PC-9 (cell line): ENCODE measurements around the gene CARNS1. TPM values are rescaled to one million over a fixed set of nuclear protein-coding genes. Genes with fewer than 3 reads are reported as not detected.

Source experiments
- BruUV-seq: library from RNA; stranded (reverse); fragments of 400-500 nt; replicated peaks from 2 replicates; lab custom pipeline; 2021; lab: Mats Ljungman, UMichigan
- CTCF ChIA-PET: fragments of 300-600 bp; sonication (Branson Sonifier 250); formaldehyde crosslinking; loops from one replicate; lab custom pipeline; 2022; ENCODE audit warnings: antibody characterized with exemption; lab: Charles Lee
- POLR2A ChIA-PET: fragments of 300-600 bp; sonication (Branson Sonifier 250); formaldehyde crosslinking; loops from one replicate; lab custom pipeline; 2022; ENCODE audit warnings: antibody characterized with exemption; ENCODE audit not compliant: unreplicated experiment; lab: Charles Lee
- DNase-seq, 2 experiments: peaks; one replicate each; pipeline versions ENCODE4 v3.0.0 to v3.0.0-alpha.2; 2015 to 2022; ENCODE audit warnings: mixed read lengths in 1 of 2
- H2AFZ ChIP-seq: fragments of 200-600 bp; sonication (generic); 2 replicates; pipeline ENCODE4 v1.8.1; 2017; ENCODE audit warnings: antibody characterized with exemption
- H3F3A ChIP-seq: fragments of 200-600 bp; sonication (generic); 2 replicates; pipeline ENCODE4 v1.8.1; 2017; ENCODE audit warnings: antibody characterized with exemption, mild to moderate bottlenecking, low read depth; ENCODE audit not compliant: insufficient read depth
- H3K27ac ChIP-seq: fragments of 200-600 bp; sonication (generic); 2 replicates; pipeline ENCODE4 v1.6.1; 2016; ENCODE audit warnings: mixed run types
- H3K27me3 ChIP-seq: fragments of 200-600 bp; sonication (generic); 2 replicates; pipeline ENCODE4 v1.6.1; 2016; ENCODE audit warnings: low read depth, mixed run types; ENCODE audit not compliant: insufficient read depth
- H3K36me3 ChIP-seq: fragments of 200-600 bp; sonication (generic); 2 replicates; pipeline ENCODE4 v1.6.1; 2016; ENCODE audit warnings: low read depth, mixed run types
- H3K4me1 ChIP-seq: fragments of 200-600 bp; sonication (generic); replicated peaks from 2 replicates; pipeline ENCODE4 v1.6.1; 2016; ENCODE audit warnings: mixed run types; ENCODE audit not compliant: insufficient read depth
- H3K4me2 ChIP-seq: fragments of 200-600 bp; sonication (generic); 2 replicates; pipeline ENCODE4 v1.6.1; 2017; ENCODE audit warnings: mixed run types
- H3K4me3 ChIP-seq: fragments of 200-600 bp; sonication (generic); 2 replicates; pipeline ENCODE4 v1.6.1; 2016; ENCODE audit warnings: mixed run types
- H3K79me2 ChIP-seq: fragments of 200-600 bp; sonication (generic); 2 replicates; pipeline ENCODE4 v1.6.1; 2017; ENCODE audit warnings: low read depth, mixed run types
- H3K9me2 ChIP-seq: fragments of 200-600 bp; sonication (generic); 2 replicates; pipeline ENCODE4 v1.8.1; 2017; ENCODE audit warnings: mild to moderate bottlenecking; ENCODE audit not compliant: insufficient read depth
- H3K9me3 ChIP-seq: fragments of 200-600 bp; sonication (generic); 2 replicates; pipeline ENCODE4 v1.8.1; 2016; ENCODE audit warnings: low read depth; ENCODE audit not compliant: insufficient read depth
- H4K20me1 ChIP-seq: fragments of 200-600 bp; sonication (generic); 2 replicates; pipeline ENCODE4 v1.8.1; 2017; ENCODE audit not compliant: insufficient read depth
- CTCF ChIP-seq: fragments of 200-600 bp; sonication (generic); conservative IDR thresholded peaks from 2 replicates; pipeline ENCODE4 v1.6.1; 2017; ENCODE audit warnings: mixed run types, antibody characterized with exemption, mild to moderate bottlenecking, moderate library complexity
- EZH2 ChIP-seq: fragments of 200-600 bp; sonication (generic); IDR thresholded peaks from 2 replicates; pipeline ENCODE4 v1.8.0; 2017; ENCODE audit warnings: antibody characterized with exemption, low read depth
- intact Hi-C: fragments of 100-400 bp; cut with micrococcal nuclease; formaldehyde crosslinking; loops from one replicate; pipeline ENCODE4 v1.10.0; 2022; ENCODE audit not compliant: unreplicated experiment
- total RNA-seq: library from RNA; stranded (reverse); gene quantifications from 2 replicates; pipeline ENCODE4 v1.2.3, GENCODE V29; 2021

The CARNS1 gene
- total RNA-seq, 1 experiment from 2014 or later: 0.15 TPM

GRCh38 chr11:67393990-67394389 is 21.5 kb upstream of the CARNS1 start:
- H3K27ac ChIP-seq: no peak overlapping the region
- ChIA-PET CTCF (interaction anchor here (0.6 kb wide), 1 partner anchor 9 kb away, joined by 7 read pairs; no protein-coding TSS in a partner anchor), POLR2A (interaction anchor here (0.6 to 0.8 kb wide), 2 partner anchors 48 to 89 kb away, joined by 5 to 16 read pairs; partner anchors contain the start of gene AIP)
- no peak overlapping the region for H3K4me2 ChIP-seq
- H4K20me1 ChIP-seq: peaks cover 3% of the 10 kb centered on the region; the same call in 1 of the 2 replicates
- H3K9me3 ChIP-seq: no peaks in the 10 kb centered on the region
- intact Hi-C loops: no loop called here
- TF ChIP-seq EZH2 (no peak), CTCF (no peak)
- H2AFZ ChIP-seq: no peak overlapping the region
- H3F3A ChIP-seq: peaks cover 42% of the 10 kb centered on the region
- H3K27me3 ChIP-seq: no peaks in the 10 kb centered on the region
- H3K4me3 ChIP-seq: no peak overlapping the region
- H3K9me2 ChIP-seq: no peaks in the 10 kb centered on the region
- H3K36me3 ChIP-seq: 0 out of 2 replicates have a peak, but pooled peaks cover 6% of the 10 kb centered on the region
- no peak for DNase-seq
- no TSS peak for BruUV-seq
- peaks cover 12% of the 10 kb centered on the region; the same call in 1 of the 2 replicates for H3K4me1 ChIP-seq
- H3K79me2 ChIP-seq: peaks cover 21% of the 10 kb centered on the region

GRCh38 chr11:67395555-67396258 is 19.8 kb upstream of the CARNS1 start:
- POLR2A ChIA-PET: interaction anchor here (0.8 kb wide), 2 partner anchors 22 to 183 kb away, joined by 3 read pairs; no protein-coding TSS in a partner anchor

GRCh38 chr11:67396259-67396581 is 19.3 kb upstream of the CARNS1 start:
- DNase-seq: no peak
- no peaks in the 10 kb centered on the region for H3K9me2 ChIP-seq
- no TSS peak for BruUV-seq
- POLR2A ChIA-PET: interaction anchor here (0.8 kb wide), 2 partner anchors 22 to 183 kb away, joined by 3 read pairs; no protein-coding TSS in a partner anchor
- H3K27ac ChIP-seq: no peak overlapping the region
- H3K4me3 ChIP-seq: no peak overlapping the region
- H3K36me3 ChIP-seq: 0 out of 2 replicates have a peak, but pooled peaks cover 6% of the 10 kb centered on the region
- H3K4me1 ChIP-seq: peaks cover 14% of the 10 kb centered on the region
- no peak overlapping the region for H3K4me2 ChIP-seq
- no peak overlapping the region for H2AFZ ChIP-seq
- peaks cover 3% of the 10 kb centered on the region; the same call in 1 of the 2 replicates for H4K20me1 ChIP-seq
- H3K9me3 ChIP-seq: no peaks in the 10 kb centered on the region
- CTCF ChIA-PET: no interaction called here
- TF ChIP-seq CTCF (no peak), EZH2 (no peak)
- H3K27me3 ChIP-seq: no peaks in the 10 kb centered on the region
- H3K79me2 ChIP-seq: peaks cover 22% of the 10 kb centered on the region
- intact Hi-C loops: no loop called here
- peaks cover 31% of the 10 kb centered on the region for H3F3A ChIP-seq

More at GRCh38 chr11:67395555-67396258, 19.8 kb upstream of the CARNS1 start:
- Histone ChIP-seq H3K4me2 (no peak overlapping the region), H3K79me2 (peaks cover 22% of the 10 kb centered on the region), H2AFZ (no peak overlapping the region), H3K36me3 (0 out of 2 replicates have a peak, but pooled peaks cover 6% of the 10 kb centered on the region), H3F3A (peaks cover 33% of the 10 kb centered on the region), H3K9me3 (no peaks in the 10 kb centered on the region), H3K27me3 (no peaks in the 10 kb centered on the region), H3K4me3 (no peak overlapping the region), H3K4me1 (peaks cover 13% of the 10 kb centered on the region), H3K27ac (no peak overlapping the region), H4K20me1 (peaks cover 3% of the 10 kb centered on the region; the same call in 1 of the 2 replicates), H3K9me2 (no peaks in the 10 kb centered on the region)
- intact Hi-C loops: no loop called here
- DNase-seq: no peak
- TF ChIP-seq CTCF (no peak), EZH2 (no peak)
- no TSS peak for BruUV-seq
- CTCF ChIA-PET: no interaction called here
